ENCODE measurements around the gene NIN. TPM values are rescaled to one million over a fixed set of nuclear protein-coding genes. Genes with fewer than 3 reads are reported as not detected.

The NIN gene
- total and polyA plus RNA-seq, 2 of the 4 experiments (the other 2 are of a cell fraction): 15.2 to 98.4 TPM

DNA sequence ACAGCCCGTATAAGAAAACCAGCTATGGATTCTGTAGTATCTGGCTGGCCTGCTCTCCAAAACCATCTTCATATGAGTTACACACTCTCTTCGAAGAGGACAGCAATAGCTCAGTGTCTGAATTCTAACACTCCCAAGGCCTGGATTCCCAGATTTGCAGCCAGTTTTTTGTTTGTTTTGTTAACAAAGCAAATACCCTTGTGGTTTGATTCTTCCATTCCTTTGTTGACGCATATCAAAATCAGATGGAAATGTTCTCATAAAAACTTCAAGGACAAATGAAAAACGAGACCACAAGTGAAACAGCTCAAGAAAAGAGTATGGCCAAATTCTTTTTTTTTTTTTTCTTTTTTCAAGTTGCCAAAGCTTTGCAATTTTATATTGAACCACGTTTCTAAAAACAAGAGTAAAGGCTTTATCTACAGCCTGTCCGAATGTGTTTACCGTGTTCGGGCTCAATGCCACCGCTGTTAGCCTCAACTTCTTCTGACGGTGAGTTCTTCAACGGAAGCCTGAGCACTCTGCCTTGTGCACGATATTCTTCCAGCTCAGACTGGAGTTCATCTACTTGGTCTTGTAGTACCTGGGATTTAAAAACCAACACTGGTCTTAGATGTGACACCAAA is 67.5 kb downstream of the NIN start:
- peaks cover 0 to 31% of the 10 kb centered on the region in 2 experiments; a peak in 3 of 4 replicates for H3K79me1 ChIP-seq (ENCODE audit: low read depth in 1 of 2, low read length in 2 of 2)
- peak overlapping the region; percentile 12; the same call in 1 of the 2 replicates for H2BK20ac ChIP-seq (ENCODE audit: low read depth, low read length)
- no peak overlapping the region for H3K23ac ChIP-seq (ENCODE audit: low read depth, low read length)
- H3K56ac ChIP-seq (ENCODE audit: extremely low read depth, insufficient read depth, low read length): no peak overlapping the region
- ChIA-PET POLR2A (ENCODE audit: unreplicated experiment) (no interaction called here), CTCF (interaction anchor here (0.6 to 2.2 kb wide), 6 partner anchors 9 to 97 kb away, joined by 3 to 10 read pairs (median 4); no protein-coding TSS in a partner anchor)
- H4K91ac ChIP-seq (ENCODE audit: insufficient read depth, low read depth, low read length): peak overlapping the region; percentile 4; the same call in 1 of the 2 replicates
- H4K5ac ChIP-seq (ENCODE audit: low read depth, low read length): no peak overlapping the region
- H2BK5ac ChIP-seq (ENCODE audit: low read depth, low read length, poor library complexity, severe bottlenecking): peak overlapping the region; percentile 25
- WGBS, 2 experiments (ENCODE audit: extremely low coverage in 2 of 2, insufficient read length in 1 of 2): 85% methylated on average over 8 of the region's 12 CpGs; no CpG with 5 or more reads in 1 of the 2 experiments
- H3K4me2 ChIP-seq (ENCODE audit: low read depth, low read length): no peak overlapping the region
- H3K9me3 ChIP-seq (ENCODE audit: control insufficient read depth, insufficient read depth, low read length): no peaks in the 10 kb centered on the region
- H2AK9ac ChIP-seq (replicated peaks; ENCODE audit: low read depth, low read length, poor library complexity): no peak overlapping the region
- no peaks in the 10 kb centered on the region for H3K27me3 ChIP-seq (ENCODE audit: control insufficient read depth, insufficient read depth, low read length)
- H3K36me3 ChIP-seq (ENCODE audit: control insufficient read depth, insufficient read depth, low read length): peaks cover 36% of the 10 kb centered on the region
- peak overlapping the region; percentile 61 for H3K14ac ChIP-seq (replicated peaks; ENCODE audit: low read depth, low read length)
- no peak for TF ChIP-seq MXI1 (IDR thresholded peaks at IDR 0.05; ENCODE audit: borderline replicate concordance, low read depth, low read length)
- no peak; the same call in 1 of the 2 replicates for ATAC-seq (ENCODE audit: low read depth)
- H3K4me3 ChIP-seq (ENCODE audit: insufficient read depth, low read depth, low read length): no peak overlapping the region
- intact Hi-C loops (cut with micrococcal nuclease): no loop called here
- H3K4me1 ChIP-seq (ENCODE audit: control insufficient read depth, insufficient read depth, low read length): peaks cover 16% of the 10 kb centered on the region
- no peak overlapping the region for H2BK15ac ChIP-seq (ENCODE audit: low read depth, low read length)
- H3K9ac ChIP-seq (ENCODE audit: low read depth, low read length): no peak overlapping the region
- no peak overlapping the region for H2AK5ac ChIP-seq (ENCODE audit: low read depth, low read length)
- DNase-seq: peak; percentile 74
- peak overlapping the region; percentile 28; the same call in 1 of the 2 replicates for H2BK120ac ChIP-seq (ENCODE audit: low read depth, low read length)
- peak overlapping the region in 1 of 2 experiments; percentile 37; a peak in 1 of 4 replicates for H4K8ac ChIP-seq (ENCODE audit: low read depth in 2 of 2, low read length in 2 of 2)
- peak overlapping the region; percentile 33; the same call in 1 of the 2 replicates for H3K4ac ChIP-seq (ENCODE audit: low read depth, low read length)
- no TSS peak for BruUV-seq (replicated peaks)
- dilution Hi-C loops (cut with HindIII; ENCODE audit: low sequenced_read_pairs, unreplicated experiment): no loop called here
- no peak overlapping the region for H3K27ac ChIP-seq (ENCODE audit: insufficient read depth, low read length)
- H3K18ac ChIP-seq (ENCODE audit: low read depth, low read length): no peak overlapping the region
- in situ Hi-C loops (cut with MboI; ENCODE audit: low sequenced_read_pairs): no loop called here
- peaks cover 21% of the 10 kb centered on the region for H3K9me1 ChIP-seq (ENCODE audit: insufficient read depth, low read length)
- no peak overlapping the region for H2AFZ ChIP-seq (replicated peaks; ENCODE audit: low read length, poor library complexity)
- H4K20me1 ChIP-seq (ENCODE audit: insufficient read depth, low read length): no peaks in the 10 kb centered on the region
